Endothelial cell of umbilical vein (primary cell): ENCODE results near the gene RANBP1. TPM values are rescaled to one million over a fixed set of nuclear protein-coding genes. Genes with fewer than 3 reads are reported as not detected.

ENCODE experiments used
- BruUV-seq: library from RNA; stranded (reverse); fragments of 400-500 nt; replicated peaks from 2 replicates; lab custom pipeline; 2021; lab: Mats Ljungman, UMichigan
- CTCF ChIA-PET: fragments of 300-600, 350-600 bp; sonication (Branson Sonifier 250); formaldehyde crosslinking; loops from one replicate; lab custom pipeline; 2021; ENCODE audit warnings: antibody characterized with exemption, inconsistent platforms; lab: Charles Lee
- POLR2A ChIA-PET: fragments of 300-600, 350-600 bp; sonication (Branson Sonifier 250); formaldehyde crosslinking; loops from one replicate; lab custom pipeline; 2021; ENCODE audit warnings: antibody characterized with exemption, inconsistent platforms; lab: Charles Lee
- DNase-seq: peaks from one replicate; pipeline ENCODE4 v3.0.0-alpha.2; 2011; ENCODE audit warnings: low read depth, low spot score
- FAIRE-seq: peaks from 2 replicates; lab custom pipeline; 2011; peaks lifted over from hg19 to GRCh38; lab: Jason Lieb, UNC
- H2AFZ ChIP-seq: 2 replicates; pipeline ENCODE4 v1.6.0; 2012; ENCODE audit warnings: low read depth, low read length, control low read depth, inconsistent platforms
- H3K27ac ChIP-seq: 2 replicates; pipeline ENCODE4 v1.5.1; 2011; ENCODE audit warnings: low read depth, mild to moderate bottlenecking, control low read depth, low read length, moderate library complexity; ENCODE audit not compliant: insufficient read depth
- H3K27me3 ChIP-seq, 2 experiments: 2 replicates each; pipeline versions ENCODE4 v1.6.0 to v1.6.1; 2011; ENCODE audit warnings: low read length in 2 of 2, mixed read lengths in 1 of 2; ENCODE audit not compliant: control insufficient read depth in 2 of 2, insufficient read depth in 2 of 2
- H3K36me3 ChIP-seq, 2 experiments: 2 replicates in 1 of 2; 3 replicates in 1 of 2; pipeline ENCODE4 v1.5.1; 2011; ENCODE audit warnings: low read length in 2 of 2, mild to moderate bottlenecking in 1 of 2, moderate library complexity in 1 of 2; ENCODE audit not compliant: control insufficient read depth in 2 of 2, insufficient read depth in 2 of 2; ENCODE audit errors: extremely low read depth in 1 of 2
- H3K4me1 ChIP-seq: 3 replicates; pipeline ENCODE4 v1.5.1; 2011; ENCODE audit warnings: mild to moderate bottlenecking, low read length; ENCODE audit not compliant: control insufficient read depth, insufficient read depth; ENCODE audit errors: extremely low read depth
- H3K4me2 ChIP-seq: 2 replicates; pipeline ENCODE4 v1.6.1; 2011; ENCODE audit warnings: low read length, control low read depth, mixed read lengths; ENCODE audit not compliant: insufficient read depth
- H3K4me3 ChIP-seq, 3 experiments: fragments of 200-600 bp in 1 of 3; sonication (generic), shearing (Covaris generic) in 1 of 3; replicated peaks in 1 of 3; 2 replicates each; pipeline ENCODE4 v1.5.1; 2011 to 2016; ENCODE audit warnings: control low read depth in 3 of 3, low read length in 3 of 3, mild to moderate bottlenecking in 2 of 3, inconsistent platforms in 1 of 3, low read depth in 1 of 3, moderate library complexity in 1 of 3; ENCODE audit not compliant: insufficient read depth in 1 of 3
- H3K79me2 ChIP-seq: 2 replicates; pipeline ENCODE4 v1.6.0; 2012; ENCODE audit warnings: low read length, inconsistent platforms; ENCODE audit not compliant: control insufficient read depth, insufficient read depth
- H3K9ac ChIP-seq: replicated peaks from 2 replicates; pipeline ENCODE3; 2011; ENCODE audit warnings: low read length, control low read depth; ENCODE audit not compliant: insufficient read depth; ENCODE audit errors: extremely low read depth
- H3K9me1 ChIP-seq: replicated peaks from 3 replicates; pipeline ENCODE4 v1.6.0; 2011; ENCODE audit warnings: mild to moderate bottlenecking, low read length; ENCODE audit not compliant: control insufficient read depth, insufficient read depth; ENCODE audit errors: extremely low read depth
- H3K9me3 ChIP-seq: replicated peaks from 2 replicates; pipeline ENCODE4 v1.5.1; 2012; ENCODE audit warnings: low read length, inconsistent platforms; ENCODE audit not compliant: control insufficient read depth, insufficient read depth
- H4K20me1 ChIP-seq: replicated peaks from 2 replicates; pipeline ENCODE3; 2011; ENCODE audit warnings: mild to moderate bottlenecking, low read length; ENCODE audit not compliant: control insufficient read depth, insufficient read depth; ENCODE audit errors: extremely low read depth
- CTCF ChIP-seq, 2 donors: IDR thresholded peaks; 1 replicate in 1 of 2; 2 replicates in 1 of 2; pipeline ENCODE4 v1.5.1; 2011; ENCODE audit warnings: low read length in 2 of 2, mild to moderate bottlenecking in 2 of 2, moderate library complexity in 2 of 2, control low read depth in 1 of 2, inconsistent platforms in 1 of 2, low read depth in 1 of 2; ENCODE audit not compliant: insufficient read depth in 1 of 2; ENCODE audit errors: extremely low read depth in 1 of 2
- EZH2 ChIP-seq: IDR thresholded peaks from 2 replicates; pipeline ENCODE4 v1.6.1; 2012; ENCODE audit warnings: borderline replicate concordance, low read depth, mild to moderate bottlenecking, moderate library complexity, low read length, inconsistent platforms; ENCODE audit not compliant: severe bottlenecking
- FOS ChIP-seq: IDR thresholded peaks from 2 replicates; pipeline ENCODE4 v1.6.1; 2011; ENCODE audit warnings: mild to moderate bottlenecking, low read length, moderate library complexity, borderline replicate concordance; ENCODE audit not compliant: insufficient read depth
- GATA2 ChIP-seq: IDR thresholded peaks from 2 replicates; pipeline ENCODE4 v1.7.0; 2011; ENCODE audit warnings: low read depth, mild to moderate bottlenecking, moderate library complexity, mixed read lengths, low read length; ENCODE audit not compliant: insufficient read length, insufficient read depth
- JUN ChIP-seq: IDR thresholded peaks from 2 replicates; pipeline ENCODE4 v1.6.1; 2011; ENCODE audit warnings: borderline replicate concordance, low read depth; ENCODE audit not compliant: insufficient read length, insufficient read depth
- MAX ChIP-seq: IDR thresholded peaks from 2 replicates; pipeline ENCODE4 v1.6.1; 2011; ENCODE audit not compliant: insufficient read depth, insufficient read length
- MYC ChIP-seq: IDR thresholded peaks from one replicate; pipeline ENCODE4 v1.6.1; 2011; ENCODE audit warnings: mild to moderate bottlenecking, low read depth, low read length
- POLR2A ChIP-seq: IDR thresholded peaks from 2 replicates; pipeline ENCODE4 v1.6.1; 2012; ENCODE audit warnings: low read depth, mild to moderate bottlenecking, control low read depth, low read length
- POLR2AphosphoS5 ChIP-seq: IDR thresholded peaks from 2 replicates; pipeline ENCODE4 v1.6.1; 2012; ENCODE audit warnings: low read depth, mild to moderate bottlenecking, control low read depth, low read length, moderate library complexity; ENCODE audit not compliant: insufficient read depth
- dilution Hi-C: fragments of 300-500 bp; cut with MboI; formaldehyde crosslinking; loops from one replicate; pipeline ENCODE4 v1.15.0; 2019; ENCODE audit warnings: low sequenced_read_pairs; ENCODE audit not compliant: extremely low pct_ligation_motif_present
- intact Hi-C: fragments of 100-400 bp; cut with micrococcal nuclease; formaldehyde crosslinking; loops from one replicate; pipeline ENCODE4 v1.10.0; 2022
- polyA plus RNA-seq, 4 experiments: library from polyadenylated mRNA; depleted of rRNA in 3 of 4; stranded (reverse) in 3 of 4; unstranded in 1 of 4; fragments of >200 nt; gene quantifications; 2 replicates each; pipeline versions ENCODE4 v1.2.1 to v1.2.3, GENCODE V29; 2011 to 2012; ENCODE audit warnings: missing spikeins in 1 of 4
- total RNA-seq: library from RNA; stranded (reverse); gene quantifications from 2 replicates; pipeline ENCODE4 v1.2.3, GENCODE V29; 2021

Gene RANBP1
- total and polyA plus RNA-seq, 2 donors (not counting 3 experiments of a cell fraction or from before 2014, with no cell fraction given): 228 to 247 TPM

- Histone ChIP-seq H3K9me3 (no peaks in the 10 kb centered on the region), H3K27me3 (no peaks in the 10 kb centered on the region), H3K79me2 (no peaks in the 10 kb centered on the region), H3K4me2 (no peak overlapping the region), H3K27ac (no peak overlapping the region), H2AFZ (no peak overlapping the region), H4K20me1 (no peaks in the 10 kb centered on the region), H3K9ac (no peak overlapping the region), H3K36me3 (no peaks in the 10 kb centered on the region), H3K4me1 (peaks cover 5% of the 10 kb centered on the region), H3K4me3 (no peak overlapping the region), H3K9me1 (no peaks in the 10 kb centered on the region)
- dilution Hi-C loops (no loop called here), intact Hi-C loops (loop anchor here (1.0 to 5.0 kb wide), 5 partner anchors 50 to 300 kb away; partner anchors contain the start of gene RTN4R)
- CTCF ChIA-PET: interaction anchor here (0.7 to 3.2 kb wide), 21 partner anchors 10 to 297 kb away, joined by 3 to 52 read pairs (median 6); partner anchors contain the start of gene DGCR6L
- POLR2A ChIA-PET: no interaction called here
- FAIRE-seq (no peak), DNase-seq (no peak)
- no peak for TF ChIP-seq EZH2
- TF ChIP-seq FOS: no peak
- no peak for TF ChIP-seq JUN
- no peak for TF ChIP-seq MAX
- TF ChIP-seq MYC: no peak
- TF ChIP-seq POLR2A: no peak
- TF ChIP-seq CTCF (IDR thresholded peaks at IDR 0.05; ENCODE audit: extremely low read depth in 1 of 2, insufficient read depth in 1 of 2, low read depth in 1 of 2, low read length in 2 of 2): no peak
- no peak for TF ChIP-seq GATA2
- TF ChIP-seq POLR2AphosphoS5: no peak
- no TSS peak for BruUV-seq
Observed at GRCh38 chr22:20157430-20158183, 41.7 kb downstream of the RANBP1 start.
